OCI-LY1 (cell line): ENCODE measurements around the gene RAB40B.

ENCODE experiments used
- H2AFZ ChIP-seq: fragments of 200-600 bp; sonication (generic), shearing (Covaris generic); 2 replicates; pipeline ENCODE4 v1.6.0; 2014; ENCODE audit warnings: antibody characterized with exemption, mild to moderate bottlenecking, low read length
- H3F3A ChIP-seq: fragments of 200-600 bp; sonication (generic), shearing (Covaris generic); 2 replicates; pipeline ENCODE4 v1.6.0; 2014; ENCODE audit warnings: mild to moderate bottlenecking, antibody characterized with exemption, low read length, moderate library complexity; ENCODE audit not compliant: insufficient read depth
- H3K27ac ChIP-seq: fragments of 200-600 bp; sonication (generic); 2 replicates; pipeline ENCODE4 v1.5.1; 2014; ENCODE audit warnings: low read length, mixed run types, mild to moderate bottlenecking, low read depth; ENCODE audit not compliant: poor library complexity, severe bottlenecking
- H3K27me3 ChIP-seq: fragments of 200-600 bp; sonication (generic); 2 replicates; pipeline ENCODE4 v1.6.0; 2014; ENCODE audit warnings: antibody characterized with exemption, mild to moderate bottlenecking, low read length, moderate library complexity; ENCODE audit not compliant: insufficient read depth
- H3K36me3 ChIP-seq: fragments of 200-600 bp; sonication (generic); 2 replicates; pipeline ENCODE4 v1.6.1; 2014; ENCODE audit warnings: mild to moderate bottlenecking, antibody characterized with exemption, low read length, moderate library complexity, mixed read lengths; ENCODE audit not compliant: insufficient read depth
- H3K4me1 ChIP-seq: fragments of 200-600 bp; sonication (generic); 2 replicates; pipeline ENCODE4 v1.5.1; 2014; ENCODE audit warnings: mild to moderate bottlenecking, low read length, moderate library complexity; ENCODE audit not compliant: insufficient read depth, severe bottlenecking
- H3K4me2 ChIP-seq: fragments of 200-600 bp; sonication (generic), shearing (Covaris generic); 2 replicates; pipeline ENCODE4 v1.6.1; 2014; ENCODE audit warnings: low read length
- H3K4me3 ChIP-seq: fragments of 200-600 bp; sonication (generic); 2 replicates; pipeline ENCODE4 v1.5.1; 2014; ENCODE audit warnings: low read length, low read depth, mild to moderate bottlenecking, mixed read lengths; ENCODE audit not compliant: poor library complexity, severe bottlenecking
- H3K79me2 ChIP-seq: fragments of 200-600 bp; shearing (Covaris generic); 2 replicates; pipeline ENCODE4 v1.6.1; 2016; ENCODE audit warnings: mixed run types, low read length, mixed read lengths; ENCODE audit not compliant: insufficient read depth
- H3K9ac ChIP-seq: fragments of 200-600 bp; sonication (generic), shearing (Covaris generic); 2 replicates; pipeline ENCODE4 v1.6.1; 2014; ENCODE audit warnings: mild to moderate bottlenecking, low read length, mixed read lengths
- H3K9me2 ChIP-seq: fragments of 200-600 bp; sonication (generic), shearing (Covaris generic); 2 replicates; pipeline ENCODE4 v1.6.1; 2014; ENCODE audit warnings: low read depth, mild to moderate bottlenecking, low read length, mixed read lengths
- H3K9me3 ChIP-seq: fragments of 200-600 bp; shearing (Covaris generic); 2 replicates; pipeline ENCODE4 v1.6.1; 2014; ENCODE audit warnings: low read length, mixed read lengths
- H4K20me1 ChIP-seq: fragments of 200-600 bp; sonication (generic), shearing (Covaris generic); 2 replicates; pipeline ENCODE4 v1.6.0; 2016; ENCODE audit warnings: mild to moderate bottlenecking, low read length; ENCODE audit not compliant: insufficient read depth
- CTCF ChIP-seq: fragments of 200-600 bp; sonication (generic), shearing (Covaris generic); IDR thresholded peaks from 2 replicates; pipeline ENCODE4 v1.5.1; 2017; ENCODE audit warnings: mild to moderate bottlenecking, antibody characterized with exemption, low read length, moderate library complexity, mixed read lengths
- EZH2 ChIP-seq: fragments of 200-600 bp; sonication (generic), shearing (Covaris generic); IDR thresholded peaks from 2 replicates; pipeline ENCODE4 v1.8.0; 2017; ENCODE audit warnings: borderline replicate concordance, mixed run types, mild to moderate bottlenecking, antibody characterized with exemption, low read length, moderate library complexity, mixed read lengths

The RAB40B gene

GRCh38 chr17:82702231-82702927 lies 3.9 kb upstream of the RAB40B start:
- TF ChIP-seq EZH2 = no peak
- TF ChIP-seq CTCF = no peak
- H3K9me2 ChIP-seq = no peaks in the 10 kb centered on the region
- H3K36me3 ChIP-seq = no peaks in the 10 kb centered on the region
- H2AFZ ChIP-seq = no peak overlapping the region
- H3K9ac ChIP-seq = no peak overlapping the region
- peaks cover 10% of the 10 kb centered on the region; the same call in 1 of the 2 replicates for H3K27me3 ChIP-seq
- no peaks in the 10 kb centered on the region for H3F3A ChIP-seq
- H3K4me3 ChIP-seq = no peak overlapping the region
- H3K9me3 ChIP-seq = no peaks in the 10 kb centered on the region
- H3K27ac ChIP-seq = no peak overlapping the region
- H4K20me1 ChIP-seq = no peaks in the 10 kb centered on the region
- H3K4me2 ChIP-seq = no peak overlapping the region
- H3K4me1 ChIP-seq = peaks cover 14% of the 10 kb centered on the region
- H3K79me2 ChIP-seq = no peaks in the 10 kb centered on the region

- H3K79me2 ChIP-seq = no peaks in the 10 kb centered on the region
- H3K9me2 ChIP-seq = no peaks in the 10 kb centered on the region
- no peak overlapping the region for H3K4me3 ChIP-seq
- H3K27ac ChIP-seq = no peak overlapping the region
- H3K4me2 ChIP-seq = no peak overlapping the region
- no peaks in the 10 kb centered on the region for H4K20me1 ChIP-seq
- no peak overlapping the region for H2AFZ ChIP-seq
- no peak overlapping the region for H3K9ac ChIP-seq
- H3F3A ChIP-seq = no peaks in the 10 kb centered on the region
- TF ChIP-seq CTCF (no peak), EZH2 (no peak)
- peaks cover 4% of the 10 kb centered on the region; the same call in 1 of the 2 replicates for H3K36me3 ChIP-seq
- peaks cover 14% of the 10 kb centered on the region for H3K4me1 ChIP-seq
- peaks cover 9% of the 10 kb centered on the region; the same call in 1 of the 2 replicates for H3K27me3 ChIP-seq
- H3K9me3 ChIP-seq = peaks cover 7% of the 10 kb centered on the region
Measured at GRCh38 chr17:82699551-82699950, 1.1 kb upstream of the RAB40B start.

GRCh38 chr17:82698974-82699442 lies 510 bp upstream of the RAB40B start:
- Histone ChIP-seq H4K20me1 (no peaks in the 10 kb centered on the region), H3K9ac (no peak overlapping the region), H3K4me3 (peak overlapping the region; percentile 60), H3K4me1 (peaks cover 14% of the 10 kb centered on the region), H2AFZ (no peak overlapping the region), H3K27ac (no peak overlapping the region), H3K36me3 (peaks cover 9% of the 10 kb centered on the region; the same call in 1 of the 2 replicates), H3K27me3 (peaks cover 6% of the 10 kb centered on the region; the same call in 1 of the 2 replicates), H3K9me2 (no peaks in the 10 kb centered on the region), H3K79me2 (no peaks in the 10 kb centered on the region), H3F3A (no peaks in the 10 kb centered on the region), H3K4me2 (peak overlapping the region; percentile 78), H3K9me3 (peaks cover 12% of the 10 kb centered on the region)
- TF ChIP-seq CTCF (no peak), EZH2 (no peak)
